Endodermal cell (in vitro differentiated cells): ENCODE results near the gene CACNA1A. TPM values are rescaled to one million over a fixed set of nuclear protein-coding genes. Genes with fewer than 3 reads are reported as not detected.
"Not testable (repeated sequence)": the region's sequence is repeated elsewhere in the genome, so short reads cannot be mapped to it uniquely, and the experiment has no call there.

Experiments used
- DNase-seq: peaks from one replicate; pipeline ENCODE4 v3.0.0-alpha.2; 2017
- H3K27ac ChIP-seq: 2 replicates; pipeline ENCODE4 v1.5.1; 2013; ENCODE audit warnings: mild to moderate bottlenecking, low read depth, low read length, moderate library complexity
- H3K27me3 ChIP-seq: 2 replicates; pipeline ENCODE4 v1.6.1; 2013; ENCODE audit warnings: mild to moderate bottlenecking, low read length, moderate library complexity; ENCODE audit not compliant: insufficient read depth, control insufficient read depth, poor library complexity, severe bottlenecking
- H3K36me3 ChIP-seq: 2 replicates; pipeline ENCODE4 v1.7.0; 2013; ENCODE audit warnings: mild to moderate bottlenecking, low read length, moderate library complexity; ENCODE audit not compliant: control insufficient read depth, insufficient read depth
- H3K4me1 ChIP-seq: one replicate; pipeline ENCODE4 v1.7.0; 2013; ENCODE audit warnings: low read length; ENCODE audit not compliant: control insufficient read depth, insufficient read depth
- H3K4me3 ChIP-seq: 2 replicates; pipeline ENCODE4 v1.5.1; 2013; ENCODE audit warnings: mild to moderate bottlenecking, low read length, moderate library complexity
- H3K9ac ChIP-seq: 2 replicates; pipeline ENCODE4 v1.6.1; 2013; ENCODE audit warnings: mild to moderate bottlenecking, low read length, moderate library complexity; ENCODE audit not compliant: poor library complexity, severe bottlenecking; ENCODE audit errors: extremely low read depth
- H3K9me3 ChIP-seq: 2 replicates; pipeline ENCODE4 v1.6.1; 2013; ENCODE audit warnings: mild to moderate bottlenecking, low read length, moderate library complexity; ENCODE audit not compliant: control insufficient read depth
- H3K27ac Mint-ChIP-seq: 2 replicates; pipeline ENCODE4 v1.8.0; 2020; ENCODE audit warnings: mixed read lengths
- H3K27me3 Mint-ChIP-seq: 2 replicates; pipeline ENCODE4 v1.8.0; 2021; ENCODE audit warnings: mild to moderate bottlenecking, mixed read lengths; ENCODE audit not compliant: insufficient read depth
- H3K36me3 Mint-ChIP-seq: 2 replicates; pipeline ENCODE4 v1.8.0; 2020; ENCODE audit warnings: low read depth, mixed read lengths
- H3K4me1 Mint-ChIP-seq: 2 replicates; pipeline ENCODE4 v1.8.0; 2020; ENCODE audit warnings: mixed read lengths
- H3K4me3 Mint-ChIP-seq: 2 replicates; pipeline ENCODE4 v1.8.0; 2020; ENCODE audit warnings: mild to moderate bottlenecking, moderate library complexity, mixed read lengths
- H3K9me3 Mint-ChIP-seq: 2 replicates; pipeline ENCODE4 v1.8.0; 2020; ENCODE audit warnings: mild to moderate bottlenecking, mixed read lengths
- CTCF ChIP-seq: fragments of 200-600 bp; sonication (generic); conservative IDR thresholded peaks from 2 replicates; pipeline ENCODE4 v1.5.0; 2021; ENCODE audit warnings: antibody characterized with exemption, mild to moderate bottlenecking
- WGBS, 2 experiments: methylation state at CpG; one replicate each; pipeline versions ENCODE4 v1.1.5 to v1.1.7; 2013; ENCODE audit warnings: missing lambda C conversion rate in 2 of 2, mixed read lengths in 1 of 2; ENCODE audit not compliant: insufficient coverage in 1 of 2, insufficient read length in 1 of 2; 5-methylcytosine and 5-hydroxymethylcytosine counted together
- total RNA-seq, 2 donors: library from RNA; stranded (reverse); fragmentation: NEBNext Ultra II Directional in 1 of 2; extraction: Animal tissue kit (Norgen Biotek cat#: 25700) in 1 of 2; gene quantifications; 2 replicates in 1 of 2; 3 replicates in 1 of 2; pipeline ENCODE4 v1.2.1, GENCODE V29; 2021

CACNA1A gene
- total RNA-seq, 2 donors from 2014 or later = 8.0 to 10.6 TPM

- H3K27me3 ChIP-seq = no peaks in the 10 kb centered on the region
- no peaks in the 10 kb centered on the region for H3K9me3 Mint-ChIP-seq
- H3K4me3 Mint-ChIP-seq = no peak overlapping the region
- peaks cover 7% of the 10 kb centered on the region for H3K4me1 Mint-ChIP-seq
- H3K4me1 ChIP-seq = no peaks in the 10 kb centered on the region
- no peaks in the 10 kb centered on the region for H3K27me3 Mint-ChIP-seq
- no peak for DNase-seq
- no peak overlapping the region for H3K9ac ChIP-seq
- H3K36me3 ChIP-seq = no peaks in the 10 kb centered on the region
- H3K27ac Mint-ChIP-seq = peak overlapping the region; percentile 22
- peaks cover 2% of the 10 kb centered on the region for H3K36me3 Mint-ChIP-seq
- no peak for TF ChIP-seq CTCF
- no peak overlapping the region for H3K27ac ChIP-seq
- H3K4me3 ChIP-seq = no peak overlapping the region
- WGBS, 2 experiments = 96 to 97% methylated on average over 5 to 7 of the region's 7 CpGs
- no peaks in the 10 kb centered on the region for H3K9me3 ChIP-seq
Measured at GRCh38 chr19:13171146-13171545, 335.1 kb downstream of the CACNA1A start.

GRCh38 chr19:13169769-13170168, 336.5 kb downstream of the CACNA1A start:
- no peak for DNase-seq
- Mint-ChIP-seq H3K27me3 (no peaks in the 10 kb centered on the region), H3K36me3 (peaks cover 2% of the 10 kb centered on the region), H3K9me3 (no peaks in the 10 kb centered on the region), H3K4me3 (no peak overlapping the region), H3K4me1 (peaks cover 13% of the 10 kb centered on the region), H3K27ac (peak overlapping the region; percentile 69)
- Histone ChIP-seq H3K9ac (no peak overlapping the region), H3K27ac (no peak overlapping the region), H3K4me1 (peaks cover 3% of the 10 kb centered on the region), H3K9me3 (no peaks in the 10 kb centered on the region), H3K36me3 (no peaks in the 10 kb centered on the region), H3K4me3 (no peak overlapping the region), H3K27me3 (no peaks in the 10 kb centered on the region)
- no peak for TF ChIP-seq CTCF
- WGBS, 2 experiments = 86 to 96% methylated on average over 4 to 5 of the region's 5 CpGs

- H3K4me1 ChIP-seq = peaks cover 10% of the 10 kb centered on the region
- H3K9me3 ChIP-seq, H3K27me3 ChIP-seq, H3K27ac ChIP-seq, H3K36me3 Mint-ChIP-seq, H3K9me3 Mint-ChIP-seq, DNase-seq, H3K4me3 ChIP-seq, H3K4me3 Mint-ChIP-seq, H3K9ac ChIP-seq, H3K27me3 Mint-ChIP-seq, H3K36me3 ChIP-seq, H3K27ac Mint-ChIP-seq: not testable (repeated sequence)
- H3K4me1 Mint-ChIP-seq = peaks cover 17% of the 10 kb centered on the region
- WGBS, 2 experiments = 95 to 96% methylated on average over 3 of the region's 3 CpGs
Measured at GRCh38 chr19:13166151-13166550, 340.1 kb downstream of the CACNA1A start.
